HG03066 (cell line): ENCODE measurements around the gene RABEP1.

Source experiments
- ATAC-seq: cut with Tn5 transposase; IDR thresholded peaks from one replicate; pipeline ENCODE4 v1.9.1; 2021; ENCODE audit warnings: low read depth; ENCODE audit not compliant: unreplicated experiment

Gene RABEP1

DNA sequence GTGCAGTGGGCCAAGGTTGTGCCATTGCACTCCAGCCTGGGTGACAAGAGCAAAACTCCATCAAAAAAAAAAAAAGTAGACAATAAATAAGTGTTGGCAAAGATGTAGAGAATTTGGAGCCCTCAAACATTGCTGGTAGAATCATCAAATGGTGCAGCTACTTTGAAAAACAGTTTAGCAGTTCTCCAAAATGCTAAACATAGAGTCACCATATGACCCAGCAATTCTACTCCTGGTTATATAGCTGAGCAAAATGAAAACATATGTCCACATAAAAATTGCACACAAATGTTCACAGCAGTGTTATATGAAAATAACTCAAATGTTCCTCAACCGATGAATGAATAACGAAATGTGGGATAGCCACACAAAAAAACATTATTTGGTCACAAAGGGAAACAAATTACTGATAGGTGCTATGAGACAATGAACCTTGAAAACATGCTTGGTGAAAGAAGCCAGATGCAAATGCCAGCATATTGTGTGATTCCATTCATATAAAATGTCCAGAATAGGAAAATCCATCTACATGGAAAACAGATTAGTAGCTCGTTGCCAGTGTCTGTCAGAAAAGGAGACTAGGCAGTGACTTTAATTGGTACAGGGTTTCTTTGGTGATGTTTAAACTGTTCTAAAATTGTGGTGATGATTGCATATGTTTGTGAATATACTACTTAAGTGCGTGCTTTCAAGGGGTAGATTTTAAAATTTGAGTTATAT is 12.7 kb upstream of the RABEP1 start:
- ATAC-seq = no peak

- ATAC-seq = no peak
These were observed 9.8 kb upstream of the RABEP1 start for GRCh38 chr17:5272322-5272721.

- ATAC-seq = no peak
These were observed 646 bp downstream of the RABEP1 start for GRCh38 chr17:5282642-5283217.

DNA sequence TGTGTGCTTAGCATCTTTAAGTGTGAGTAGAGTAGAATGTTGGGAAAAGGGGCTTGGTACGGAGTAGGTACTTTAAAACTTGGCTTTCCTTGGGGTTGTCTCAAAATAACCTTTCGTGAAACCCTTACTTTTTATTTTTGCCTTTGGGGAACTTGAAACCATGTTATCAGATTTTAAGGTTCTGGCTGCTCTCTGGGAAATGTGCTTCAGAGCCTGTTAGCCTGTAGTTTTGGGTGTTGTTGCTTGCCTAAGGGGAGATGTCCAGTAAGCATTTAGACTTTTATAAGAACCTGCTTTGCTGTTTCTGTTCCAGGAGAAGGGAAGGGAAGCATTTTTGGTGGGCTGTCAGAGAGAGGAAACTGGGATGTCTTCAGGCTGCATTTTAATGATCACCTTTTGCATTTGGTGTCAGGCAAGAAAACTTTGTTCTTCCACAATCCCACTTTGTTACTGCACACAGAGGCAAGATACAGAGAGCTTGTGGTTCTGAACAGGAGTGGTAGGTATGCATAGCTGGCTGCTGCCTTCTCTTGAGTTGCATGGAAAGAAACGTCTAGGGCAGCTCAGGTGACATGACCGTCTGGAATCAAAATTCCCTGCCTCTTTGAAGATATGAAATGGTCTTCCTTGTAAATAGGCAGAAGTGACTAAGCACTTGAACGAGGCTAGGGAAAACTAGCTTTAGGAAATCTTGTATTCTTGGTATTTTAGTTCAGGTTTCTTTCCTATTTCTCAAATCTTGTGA is 1.7 kb downstream of the RABEP1 start:
- ATAC-seq = no peak

GRCh38 chr17:5284681-5285080 is 2.6 kb downstream of the RABEP1 start:
- ATAC-seq = no peak

DNA sequence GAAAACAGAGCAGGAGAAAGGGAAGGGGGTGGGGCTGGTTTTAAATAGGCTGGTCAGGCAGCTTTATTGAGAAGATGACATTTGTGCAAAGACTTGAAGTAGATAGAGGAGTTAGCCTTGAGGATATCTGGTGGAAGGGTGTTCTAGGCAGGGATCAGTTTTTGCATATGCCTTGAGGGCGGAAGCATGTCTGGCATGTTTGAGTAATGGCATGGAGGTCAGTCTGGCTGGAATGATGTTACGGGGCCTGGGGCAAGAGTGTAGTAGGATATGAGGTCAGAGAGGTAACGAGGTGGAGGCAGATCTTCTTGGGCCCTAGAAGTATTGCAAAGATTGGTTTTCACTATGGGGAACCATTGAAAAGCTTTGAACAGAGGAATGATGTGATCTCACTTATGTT is 4.8 kb downstream of the RABEP1 start:
- no peak for ATAC-seq

- no peak for ATAC-seq
These were observed 9.7 kb downstream of the RABEP1 start for GRCh38 chr17:5291683-5292350.

DNA sequence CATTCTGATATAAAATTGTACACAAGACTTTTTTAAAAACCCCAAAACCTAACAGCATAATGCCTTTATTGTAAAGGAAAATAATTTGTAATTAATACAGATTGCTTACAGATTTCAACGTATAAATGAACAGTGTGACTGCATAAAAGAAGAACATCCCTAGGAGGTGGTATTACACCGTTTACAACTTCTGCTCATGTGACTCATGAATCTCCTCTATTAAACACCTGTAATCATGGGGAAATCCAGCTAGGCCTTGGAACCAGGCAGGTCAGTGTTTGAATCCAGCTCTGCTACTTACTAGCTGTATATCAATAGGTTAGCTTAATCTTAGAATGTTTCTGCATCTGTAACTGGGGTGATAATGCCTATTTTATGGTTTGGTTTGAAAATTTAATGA is 15.2 kb downstream of the RABEP1 start:
- no peak for ATAC-seq

DNA sequence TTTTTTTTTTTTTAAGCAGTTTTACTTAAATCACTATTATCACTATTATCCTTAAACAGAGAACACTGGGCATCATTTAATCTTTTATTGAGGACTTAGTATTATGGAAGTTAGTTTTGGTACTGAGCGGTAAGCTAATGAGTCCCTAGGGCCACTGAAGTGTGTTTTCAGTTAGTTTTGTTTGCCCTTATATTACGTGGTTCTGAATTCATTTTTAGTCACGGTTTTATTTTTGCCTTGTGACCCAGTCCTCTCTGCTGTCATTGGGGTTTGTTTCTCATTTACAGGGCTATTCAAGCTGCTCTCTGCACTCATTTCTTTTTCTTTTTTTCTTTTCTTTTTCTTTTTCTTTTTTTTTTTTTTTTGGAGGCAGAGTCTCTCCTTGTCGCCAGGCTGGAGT is 17.3 kb downstream of the RABEP1 start:
- ATAC-seq = no peak

DNA sequence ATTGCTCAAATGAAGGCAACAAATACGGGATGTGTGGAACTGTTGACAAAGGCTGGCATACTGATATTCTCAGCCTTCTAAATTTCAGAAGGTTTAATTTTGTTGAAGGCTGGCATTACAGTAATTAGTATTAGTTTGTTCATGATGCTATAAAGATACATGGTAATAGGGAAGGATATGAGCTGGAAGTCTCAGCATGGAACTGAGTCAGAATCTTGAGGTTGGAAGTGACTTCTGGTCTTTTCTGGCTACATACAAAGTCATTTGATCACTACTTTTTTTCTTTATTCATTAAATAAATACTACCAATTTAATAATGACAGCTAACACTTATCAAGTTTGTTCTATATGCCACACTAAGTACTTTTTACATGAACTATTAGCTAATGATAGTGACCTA is 22.6 kb downstream of the RABEP1 start:
- no peak for ATAC-seq

DNA sequence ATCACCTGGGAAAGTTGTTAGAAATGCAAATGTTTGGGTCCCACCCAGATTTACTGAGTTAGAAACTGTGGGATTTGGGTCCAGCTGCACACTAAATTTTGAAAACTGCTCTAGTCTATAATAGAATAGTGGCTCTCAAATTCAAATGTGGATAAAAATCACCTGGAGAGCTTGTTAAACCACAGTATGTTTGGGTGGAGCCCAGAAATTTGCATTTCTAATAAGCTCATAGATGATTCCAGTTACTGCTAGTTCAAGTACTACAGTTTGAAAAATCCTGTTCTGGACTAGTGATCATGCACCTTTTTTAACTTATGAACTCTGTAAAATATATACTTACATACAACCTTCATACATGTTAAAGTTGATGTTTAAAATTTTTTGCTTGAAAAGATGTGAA is 27.8 kb downstream of the RABEP1 start:
- no peak for ATAC-seq

DNA sequence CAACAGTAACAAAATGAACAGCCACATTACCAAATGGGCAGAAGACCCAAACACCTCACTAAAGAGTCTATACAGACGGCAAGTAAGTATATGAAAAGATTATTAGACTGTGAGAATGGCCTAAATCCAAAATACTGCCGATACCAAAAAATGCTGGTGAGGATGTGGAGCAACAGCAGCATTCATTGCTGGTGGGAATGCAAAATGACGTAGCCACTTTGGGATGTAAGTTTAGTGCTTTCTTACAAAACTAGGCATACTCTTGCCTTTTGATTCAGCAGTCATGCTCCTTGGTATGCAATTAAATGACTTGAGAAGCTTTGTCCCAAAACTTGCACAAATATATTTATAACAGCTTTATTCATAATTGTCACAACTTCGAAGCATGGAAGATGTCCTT is 43.8 kb downstream of the RABEP1 start:
- no peak for ATAC-seq

DNA sequence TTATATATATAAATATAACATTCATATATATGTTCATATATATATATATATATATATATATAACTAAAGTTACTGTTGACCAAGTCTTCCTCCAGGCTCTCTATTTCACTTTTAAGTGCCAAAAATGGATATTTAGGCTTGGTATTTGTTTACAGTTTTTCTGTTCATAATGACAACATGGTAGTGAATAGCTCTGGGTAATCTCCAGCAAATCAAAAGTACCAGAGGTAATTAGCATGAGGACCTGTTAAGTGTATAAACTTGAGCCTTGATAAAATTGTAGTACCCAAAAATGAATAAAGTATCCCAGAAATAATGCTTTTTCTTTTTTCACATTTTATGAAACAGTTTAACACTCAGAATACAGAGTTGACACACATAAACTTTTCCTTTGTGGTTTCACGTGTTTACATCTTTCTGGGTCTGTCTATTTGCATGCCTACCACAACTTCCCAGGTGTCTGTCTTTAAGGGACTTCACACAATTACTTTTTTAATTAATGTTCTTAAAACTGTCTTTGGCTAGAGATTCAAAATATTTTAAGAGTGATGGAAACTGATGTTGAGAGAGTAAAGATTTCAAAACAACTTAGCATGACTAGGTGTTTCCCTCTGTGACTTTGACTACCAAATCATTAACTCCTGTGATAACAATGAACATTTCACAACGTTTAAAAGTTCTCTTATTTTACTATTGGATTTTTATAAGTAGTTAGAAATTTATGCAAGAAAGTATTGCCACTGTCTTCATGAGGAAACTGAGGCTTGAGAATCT is 47.9 kb downstream of the RABEP1 start:
- no peak for ATAC-seq

- ATAC-seq = no peak
These were observed 48.9 kb downstream of the RABEP1 start for GRCh38 chr17:5330981-5331380.

DNA sequence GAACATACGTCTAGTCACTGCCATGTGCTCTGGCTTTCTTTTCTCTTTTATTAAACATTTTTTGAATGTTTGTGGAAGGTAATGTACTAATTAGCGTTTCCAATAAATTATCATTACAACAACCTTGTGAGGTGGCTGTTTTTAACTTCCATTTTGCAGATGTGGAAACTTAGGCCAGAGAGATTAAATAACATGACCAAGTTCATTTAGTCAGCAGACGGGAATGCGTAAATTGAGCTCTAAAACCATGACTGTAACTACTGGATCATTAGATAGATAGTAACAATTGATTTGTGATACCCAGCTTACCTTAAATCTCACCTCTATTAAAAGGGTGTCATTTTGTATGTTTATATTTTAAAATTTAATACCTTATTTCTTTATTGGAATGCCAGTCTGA is 49.4 kb downstream of the RABEP1 start:
- ATAC-seq = no peak

DNA sequence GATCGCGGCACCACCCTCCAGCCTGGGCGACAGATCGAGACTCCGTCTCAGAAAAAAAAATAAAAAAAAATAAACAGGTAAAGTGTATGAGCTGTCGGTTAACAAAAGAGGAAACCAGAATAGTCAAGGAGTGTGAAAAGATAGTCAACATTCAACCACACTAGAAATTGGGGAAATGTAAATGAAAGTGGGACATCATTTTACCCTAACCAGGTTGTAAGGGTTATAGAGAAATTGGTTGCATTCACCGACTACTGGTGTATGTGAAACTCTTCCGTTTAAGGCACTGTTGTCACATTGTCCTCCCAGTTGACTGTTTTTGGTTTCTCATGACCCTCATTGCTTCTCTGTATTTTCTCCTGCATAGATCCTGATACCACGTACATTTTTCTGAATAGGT is 62.8 kb downstream of the RABEP1 start:
- ATAC-seq = no peak

DNA sequence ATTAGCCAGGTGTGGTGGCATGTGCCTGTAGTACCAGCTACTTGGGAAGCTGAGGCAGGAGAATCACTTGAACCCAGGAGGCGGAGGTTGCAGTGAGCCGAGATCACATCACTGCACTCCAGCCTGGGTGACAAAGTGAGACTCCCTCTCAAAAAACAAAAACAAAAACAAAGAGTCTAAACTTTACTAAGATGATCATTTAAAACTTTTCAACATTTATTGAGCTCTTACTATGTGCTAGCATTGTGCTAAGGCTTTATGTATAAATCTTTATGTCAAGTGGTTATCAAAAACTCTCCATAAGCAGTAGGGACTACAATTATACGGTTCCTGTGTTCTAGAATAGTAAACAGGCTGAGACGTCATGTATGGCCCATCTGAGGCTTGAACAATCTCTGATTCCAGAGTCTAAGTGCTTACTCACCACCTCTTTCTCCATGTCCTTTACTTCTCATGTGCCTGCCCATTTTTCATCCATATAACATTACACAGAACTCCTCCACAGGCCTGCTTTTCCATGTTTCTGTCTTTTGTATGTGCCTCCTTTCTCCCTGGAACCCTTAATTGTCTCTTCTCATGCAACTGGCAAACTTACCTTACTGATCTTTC is 70.7 kb downstream of the RABEP1 start:
- ATAC-seq = no peak

GRCh38 chr17:5354310-5354709 is 72.2 kb downstream of the RABEP1 start:
- no peak for ATAC-seq

DNA sequence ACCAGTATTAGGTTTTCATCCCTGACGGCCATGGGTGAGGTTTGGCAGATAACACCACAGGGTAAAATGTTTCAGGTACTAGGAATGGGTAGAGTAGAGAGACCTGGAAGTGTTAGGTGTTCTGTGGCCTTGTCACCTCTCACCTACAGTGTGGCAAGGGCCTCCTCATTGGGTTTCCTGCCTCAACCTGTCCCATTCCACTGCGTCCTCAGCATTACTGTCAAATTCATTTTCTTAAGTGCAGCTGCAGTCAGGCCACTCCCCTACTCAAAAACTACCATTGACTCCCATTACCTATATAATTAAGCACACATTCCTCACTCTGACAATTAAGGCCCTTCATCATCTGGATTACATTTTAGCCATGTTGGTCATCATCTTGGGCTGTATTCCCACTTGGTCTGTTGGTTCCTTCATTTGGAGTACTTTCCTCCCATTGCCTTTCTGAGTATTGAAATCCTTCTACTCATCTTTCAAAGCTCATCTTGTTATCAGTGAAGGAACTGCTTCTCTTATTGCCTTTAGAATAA is 72.9 kb downstream of the RABEP1 start:
- no peak for ATAC-seq
